Measurements from ENCODE around the gene ATRNL1. TPM values are rescaled to one million over a fixed set of nuclear protein-coding genes. Genes with fewer than 3 reads are reported as not detected.

Gene ATRNL1
- total RNA-seq, 4 donors from 2014 or later: 4.4 to 18.4 (median 14.4) TPM

- H3K4me1 ChIP-seq: peaks cover 0 to 20% (median 8%) of the 10 kb centered on the region in 4 donors
- in situ Hi-C loops (cut with MboI; ENCODE audit: low pct_ligation_motif_present in 1 of 4, low pct_unique_long_range_greater_than_20kb in 1 of 4, low sequenced_read_pairs in 3 of 4) (no loop called here), intact Hi-C loops (cut with DNase I; ENCODE audit: low total_unique reads) (no loop called here)
- 0% methylated on average over 10 of the region's 10 CpGs for WGBS, 2 donors (ENCODE audit: low coverage in 1 of 2)
- no peaks in the 10 kb centered on the region for H3K36me3 ChIP-seq
- peak overlapping the region; percentile 39 to 67 (median 59) for H3K4me3 ChIP-seq
- peaks cover 82% of the 10 kb centered on the region for H3K27me3 ChIP-seq
- no peaks in the 10 kb centered on the region for H3K9me3 ChIP-seq
- TF ChIP-seq EP300 (IDR thresholded peaks at IDR 0.05; ENCODE audit: low read depth): no peak
- no peak for TF ChIP-seq POLR2A (IDR thresholded peaks at IDR 0.05)
- peak overlapping the region; percentile 64 to 81 (median 78) for H3K27ac ChIP-seq
- DNase-seq: no peak
These were observed 959 bp upstream of the ATRNL1 start for GRCh38 chr10:115092258-115092554.

- no peaks in the 10 kb centered on the region for H3K9me3 ChIP-seq
- intact Hi-C loops (cut with DNase I; ENCODE audit: low total_unique reads) (no loop called here), in situ Hi-C loops (cut with MboI; ENCODE audit: low pct_ligation_motif_present in 1 of 4, low pct_unique_long_range_greater_than_20kb in 1 of 4, low sequenced_read_pairs in 3 of 4) (no loop called here)
- peak overlapping the region; percentile 39 to 67 (median 59) for H3K4me3 ChIP-seq
- peaks cover 82% of the 10 kb centered on the region for H3K27me3 ChIP-seq
- TF ChIP-seq CTCF (IDR thresholded peaks at IDR 0.05): no peak
- TF ChIP-seq EP300 (IDR thresholded peaks at IDR 0.05; ENCODE audit: low read depth): no peak
- no peak for TF ChIP-seq POLR2A (IDR thresholded peaks at IDR 0.05)
- no peak for TF ChIP-seq POLR2AphosphoS5 (IDR thresholded peaks at IDR 0.05)
- peak overlapping the region; percentile 64 to 81 (median 78) for H3K27ac ChIP-seq
- no peaks in the 10 kb centered on the region for H3K36me3 ChIP-seq
- H3K4me1 ChIP-seq: peaks cover 0 to 20% (median 8%) of the 10 kb centered on the region in 4 donors
- DNase-seq: peak; percentile 14
- 1 to 2% methylated on average over 9 to 30 of the region's 75 CpGs for WGBS, 2 donors (ENCODE audit: low coverage in 1 of 2)
These were observed 445 bp upstream of the ATRNL1 start for GRCh38 chr10:115092555-115093285.

GRCh38 chr10:115093776-115094408 lies 727 bp downstream of the ATRNL1 start:
- Histone ChIP-seq H3K27me3 (peaks cover 77% of the 10 kb centered on the region), H3K4me3 (peak overlapping the region; percentile 35 to 67 (median 59)), H3K9me3 (no peaks in the 10 kb centered on the region), H3K27ac (peak overlapping the region; percentile 64 to 81 (median 78)), H3K4me1 (peaks cover 0 to 20% (median 8%) of the 10 kb centered on the region in 4 donors), H3K36me3 (no peaks in the 10 kb centered on the region)
- in situ Hi-C loops (cut with MboI; ENCODE audit: low pct_ligation_motif_present in 1 of 4, low pct_unique_long_range_greater_than_20kb in 1 of 4, low sequenced_read_pairs in 3 of 4): no loop called here
- peak; percentile 13 for DNase-seq
- WGBS, 2 donors (ENCODE audit: low coverage in 1 of 2): 2% methylated on average over 39 of the region's 61 CpGs; no CpG with 5 or more reads in 1 of the 2 donors
- no peak for TF ChIP-seq POLR2A (IDR thresholded peaks at IDR 0.05)
- TF ChIP-seq EP300 (IDR thresholded peaks at IDR 0.05; ENCODE audit: low read depth): no peak
- no peak for TF ChIP-seq POLR2AphosphoS5 (IDR thresholded peaks at IDR 0.05)
- TF ChIP-seq CTCF (IDR thresholded peaks at IDR 0.05): no peak
- intact Hi-C loops (cut with DNase I; ENCODE audit: low total_unique reads): no loop called here

- Histone ChIP-seq H3K9me3 (no peaks in the 10 kb centered on the region), H3K27me3 (peaks cover 70% of the 10 kb centered on the region), H3K4me1 (peaks cover 0 to 20% (median 8%) of the 10 kb centered on the region in 4 donors), H3K4me3 (peak overlapping the region in 3 of 4 donors; percentile 58 to 67 (median 60)), H3K27ac (peak overlapping the region in 2 of 4 donors; percentile 77 to 81), H3K36me3 (no peaks in the 10 kb centered on the region)
- TF ChIP-seq POLR2A (IDR thresholded peaks at IDR 0.05): no peak
- TF ChIP-seq CTCF (IDR thresholded peaks at IDR 0.05): no peak
- TF ChIP-seq EP300 (IDR thresholded peaks at IDR 0.05; ENCODE audit: low read depth): no peak
- intact Hi-C loops (cut with DNase I; ENCODE audit: low total_unique reads): no loop called here
- DNase-seq: no peak
- WGBS, 2 donors (ENCODE audit: low coverage in 1 of 2): 56 to 57% methylated on average over 9 to 12 of the region's 12 CpGs
- in situ Hi-C loops (cut with MboI; ENCODE audit: low pct_ligation_motif_present in 1 of 4, low pct_unique_long_range_greater_than_20kb in 1 of 4, low sequenced_read_pairs in 3 of 4): no loop called here
These were observed 1.4 kb downstream of the ATRNL1 start for GRCh38 chr10:115094416-115095140.
